GM18499 (cell line): Measurements from ENCODE around the gene COPZ1.
A peak's percentile ranks its signal among the peaks of the same experiment; 100 is the strongest.

Experiments
- ATAC-seq: cut with Tn5 transposase; IDR thresholded peaks from one replicate; pipeline ENCODE4 v1.9.1; 2021; ENCODE audit warnings: moderate number of reproducible peaks; ENCODE audit not compliant: insufficient read depth, unreplicated experiment

The COPZ1 gene

GRCh38 chr12:54357506-54358190 is 32.7 kb downstream of the COPZ1 start:
- ATAC-seq = no peak

GRCh38 chr12:54358191-54358944 is 33.4 kb downstream of the COPZ1 start:
- ATAC-seq = no peak

GRCh38 chr12:54358945-54359761 is 34.2 kb downstream of the COPZ1 start:
- ATAC-seq = peak; percentile 91

- no peak for ATAC-seq
These were observed 34.9 kb downstream of the COPZ1 start for GRCh38 chr12:54359762-54360351.

- no peak for ATAC-seq
These were observed 36.0 kb downstream of the COPZ1 start for GRCh38 chr12:54360717-54361456.

- ATAC-seq = no peak
These were observed 38.1 kb downstream of the COPZ1 start for GRCh38 chr12:54363047-54363446.

GRCh38 chr12:54363618-54364017 is 38.7 kb downstream of the COPZ1 start:
- no peak for ATAC-seq

- no peak for ATAC-seq
These were observed 39.5 kb downstream of the COPZ1 start, which contains the start of gene GPR84 for GRCh38 chr12:54364413-54364812. TSS of gene GPR84 (minus strand) at chr12:54364486. CDS start at chr12:54363851, 635 bp downstream.

- ATAC-seq = peak; percentile 12
These were observed 43.2 kb downstream of the COPZ1 start for GRCh38 chr12:54368025-54368708.

- ATAC-seq = peak; percentile 44
These were observed 44.0 kb downstream of the COPZ1 start for GRCh38 chr12:54368709-54369596.

- no peak for ATAC-seq
These were observed 44.7 kb downstream of the COPZ1 start for GRCh38 chr12:54369597-54370131.

GRCh38 chr12:54370171-54370730 is 45.3 kb downstream of the COPZ1 start:
- no peak for ATAC-seq

- ATAC-seq = no peak
These were observed 46.6 kb downstream of the COPZ1 start for GRCh38 chr12:54371328-54372112.

- no peak for ATAC-seq
These were observed 47.3 kb downstream of the COPZ1 start for GRCh38 chr12:54372113-54372806.

- ATAC-seq = no peak
These were observed 49.0 kb downstream of the COPZ1 start for GRCh38 chr12:54373649-54374561.
